Amniotic epithelial cell (primary cell): ENCODE data around the gene WASF2.

Source experiments
- DNase-seq: peaks from one replicate; pipeline ENCODE4 v3.0.0-alpha.2; 2010; ENCODE audit warnings: low read depth

WASF2 gene

GRCh38 chr1:27357281-27358037, 132.5 kb downstream of the WASF2 start:
- DNase-seq = peak; percentile 34

GRCh38 chr1:27356619-27357280, 133.2 kb downstream of the WASF2 start:
- DNase-seq = peak; percentile 27

- no peak for DNase-seq
These were observed 133.7 kb downstream of the WASF2 start for GRCh38 chr1:27356277-27356618.

GRCh38 chr1:27355683-27356082, 134.3 kb downstream of the WASF2 start:
- DNase-seq = no peak
